Spleen (tissue), 7 donors: ENCODE data around the gene PALS1.
A peak's percentile ranks its signal among the peaks of the same experiment; 100 is the strongest.

ENCODE experiments used
- CTCF ChIP-seq, 11 experiments: fragments of 200-600 bp in 7 of 11; fragments of 450-650 bp in 4 of 11; sonication (generic) in 4 of 11; IDR thresholded peaks in 8 of 11; conservative IDR thresholded peaks in 3 of 11; 1 replicate in 7 of 11; 2 replicates in 4 of 11; pipeline versions ENCODE4 v1.4.0 to v1.8.0; 2016 to 2021; ENCODE audit warnings: antibody characterized with exemption in 11 of 11, inconsistent platforms in 4 of 11, mild to moderate bottlenecking in 1 of 11
- POLR2A ChIP-seq, 3 donors: fragments of 450-650 bp; IDR thresholded peaks; one replicate each; pipeline ENCODE4 v1.5.1; 2017; ENCODE audit warnings: antibody characterized with exemption in 3 of 3, mild to moderate bottlenecking in 1 of 3
- POLR2AphosphoS5 ChIP-seq, 3 donors: sonication (generic); formaldehyde crosslinking; IDR thresholded peaks; one replicate each; pipeline ENCODE4 v1.5.1; 2017; ENCODE audit warnings: antibody characterized with exemption in 3 of 3
- donor health status: DM: no; HTN: no; CAD: no; lungs with moderate emphysema.
- donor health status: DM: no; HTN: no; CAD: no.
- donor health status: DM: no; HTN: no; CAD: no.

- TF ChIP-seq CTCF (IDR thresholded peaks at IDR 0.05 in 8 of 11, conservative IDR thresholded peaks at IDR 0.05 in 3 of 11) (peak in 1 of 11 experiments; percentile 42), POLR2AphosphoS5 (IDR thresholded peaks at IDR 0.05) (peak in 2 of 3 donors; percentile 66 to 84), POLR2A (IDR thresholded peaks at IDR 0.05) (no peak)
Observed at GRCh38 chr14:67240978-67241410, 241 bp upstream of the PALS1 start.
